Activated naive CD4-positive, alpha-beta T cell treated with anti-CD3 and anti-CD28 coated beads for 36 hours (primary cell): ENCODE measurements around the gene LRRFIP1. TPM values are rescaled to one million over a fixed set of nuclear protein-coding genes. Genes with fewer than 3 reads are reported as not detected.
"Not testable (repeated sequence)": the region's sequence is repeated elsewhere in the genome, so short reads cannot be mapped to it uniquely, and the experiment has no call there.

Experiments
- CTCF ChIA-PET: fragments of 350-600 bp; sonication (Branson Sonifier 250); formaldehyde crosslinking; loops from one replicate; lab custom pipeline; 2021; ENCODE audit warnings: antibody characterized with exemption; lab: Charles Lee
- DNase-seq: peaks from one replicate; pipeline ENCODE4 v3.0.0-alpha.2; 2020
- H3K27ac Mint-ChIP-seq: one replicate; pipeline ENCODE4 v1.8.0; 2021; ENCODE audit warnings: mild to moderate bottlenecking, mixed read lengths
- H3K27me3 Mint-ChIP-seq: one replicate; pipeline ENCODE4 v1.8.0; 2021; ENCODE audit warnings: low read depth, mixed read lengths
- H3K36me3 Mint-ChIP-seq: one replicate; pipeline ENCODE4 v1.8.0; 2021; ENCODE audit warnings: low read depth, mixed read lengths
- H3K4me1 Mint-ChIP-seq: one replicate; pipeline ENCODE4 v1.8.0; 2021; ENCODE audit warnings: low read depth, mixed read lengths
- H3K4me3 Mint-ChIP-seq: one replicate; pipeline ENCODE4 v1.8.0; 2021; ENCODE audit warnings: mild to moderate bottlenecking, moderate library complexity, mixed read lengths
- H3K9me3 Mint-ChIP-seq: one replicate; pipeline ENCODE4 v1.8.0; 2021; ENCODE audit warnings: mixed read lengths
- intact Hi-C: fragments of 100-400 bp; cut with micrococcal nuclease; formaldehyde crosslinking; loops from one replicate; pipeline ENCODE4 v1.15.1; 2023
- total RNA-seq, 2 experiments: library from RNA; stranded (reverse); gene quantifications; one replicate each; pipeline ENCODE4 v1.2.3, GENCODE V29; 2021

The LRRFIP1 gene
- total RNA-seq, 2 experiments from 2014 or later, result 154 to 155 TPM

DNA sequence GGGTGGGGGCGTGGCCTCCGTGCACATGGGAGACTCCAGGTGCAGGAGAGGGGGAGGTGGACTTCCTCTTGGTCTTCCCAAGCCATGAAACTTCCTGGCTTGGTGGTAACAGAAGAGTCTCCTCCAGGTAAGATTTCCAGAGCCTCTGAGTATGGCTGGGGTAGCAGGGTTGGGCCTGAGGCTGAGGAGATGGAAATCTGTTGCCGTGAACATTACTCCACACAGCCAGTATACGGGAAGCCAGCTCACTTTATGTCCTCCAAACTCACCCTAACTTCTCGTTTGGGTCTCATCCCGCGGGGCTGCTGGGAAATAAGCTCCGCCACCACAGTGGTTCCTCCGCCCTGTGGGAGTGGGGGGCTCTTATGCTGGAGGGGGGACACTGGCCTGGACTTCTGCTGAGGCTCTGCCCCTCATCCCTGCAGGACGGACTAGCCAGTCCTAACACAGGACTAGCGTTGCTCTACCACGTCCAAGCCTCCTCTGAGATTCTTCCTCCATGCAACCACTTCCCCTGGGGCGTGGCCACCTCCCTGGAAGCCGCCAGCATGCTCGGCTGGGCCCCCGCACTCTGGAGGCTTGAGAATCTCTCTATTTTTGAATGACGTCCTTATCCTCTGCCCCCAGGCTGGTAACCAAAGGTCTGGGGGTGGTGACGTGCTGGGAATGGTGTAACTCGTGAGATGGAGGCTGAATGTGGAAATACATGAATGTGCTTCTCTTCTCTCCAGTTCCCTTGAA, 36.1 kb upstream of the LRRFIP1 start:
- no peak overlapping the region for H3K27ac Mint-ChIP-seq
- intact Hi-C loops, result no loop called here
- peak; percentile 23 for DNase-seq
- H3K9me3 Mint-ChIP-seq, result no peaks in the 10 kb centered on the region
- CTCF ChIA-PET, result interaction anchor here (1.3 kb wide), 1 partner anchor 10 kb away, joined by 3 read pairs; no protein-coding TSS in a partner anchor
- peak overlapping the region; percentile 21 for H3K4me3 Mint-ChIP-seq
- no peaks in the 10 kb centered on the region for H3K27me3 Mint-ChIP-seq
- H3K36me3 Mint-ChIP-seq, result no peaks in the 10 kb centered on the region
- peaks cover 10% of the 10 kb centered on the region for H3K4me1 Mint-ChIP-seq

GRCh38 chr2:237592425-237592980, 34.9 kb upstream of the LRRFIP1 start:
- H3K36me3 Mint-ChIP-seq, result no peaks in the 10 kb centered on the region
- no peak for DNase-seq
- no peaks in the 10 kb centered on the region for H3K9me3 Mint-ChIP-seq
- intact Hi-C loops, result no loop called here
- no peaks in the 10 kb centered on the region for H3K27me3 Mint-ChIP-seq
- H3K27ac Mint-ChIP-seq, result no peak overlapping the region
- no peak overlapping the region for H3K4me3 Mint-ChIP-seq
- peaks cover 10% of the 10 kb centered on the region for H3K4me1 Mint-ChIP-seq
- CTCF ChIA-PET, result interaction anchor here (0.6 to 0.7 kb wide), 2 partner anchors 53 to 265 kb away, joined by 4 to 6 read pairs; no protein-coding TSS in a partner anchor

GRCh38 chr2:237593036-237593435, 34.4 kb upstream of the LRRFIP1 start:
- intact Hi-C loops, result no loop called here
- H3K27ac Mint-ChIP-seq, result no peak overlapping the region
- CTCF ChIA-PET, result interaction anchor here (0.6 to 1.0 kb wide), 2 partner anchors 22 to 265 kb away, joined by 4 to 6 read pairs; no protein-coding TSS in a partner anchor
- H3K9me3 Mint-ChIP-seq, result no peaks in the 10 kb centered on the region
- H3K36me3 Mint-ChIP-seq, result no peaks in the 10 kb centered on the region
- no peaks in the 10 kb centered on the region for H3K27me3 Mint-ChIP-seq
- no peak for DNase-seq
- peaks cover 10% of the 10 kb centered on the region for H3K4me1 Mint-ChIP-seq
- H3K4me3 Mint-ChIP-seq, result no peak overlapping the region

GRCh38 chr2:237593596-237594320, 33.6 kb upstream of the LRRFIP1 start:
- Mint-ChIP-seq H3K27me3 (no peaks in the 10 kb centered on the region), H3K36me3 (no peaks in the 10 kb centered on the region), H3K9me3 (no peaks in the 10 kb centered on the region), H3K4me3 (no peak overlapping the region), H3K4me1 (peaks cover 14% of the 10 kb centered on the region), H3K27ac (no peak overlapping the region)
- DNase-seq, result no peak
- CTCF ChIA-PET, result interaction anchor here (1.0 kb wide), 1 partner anchor 22 kb away, joined by 4 read pairs; no protein-coding TSS in a partner anchor
- intact Hi-C loops, result no loop called here

DNA sequence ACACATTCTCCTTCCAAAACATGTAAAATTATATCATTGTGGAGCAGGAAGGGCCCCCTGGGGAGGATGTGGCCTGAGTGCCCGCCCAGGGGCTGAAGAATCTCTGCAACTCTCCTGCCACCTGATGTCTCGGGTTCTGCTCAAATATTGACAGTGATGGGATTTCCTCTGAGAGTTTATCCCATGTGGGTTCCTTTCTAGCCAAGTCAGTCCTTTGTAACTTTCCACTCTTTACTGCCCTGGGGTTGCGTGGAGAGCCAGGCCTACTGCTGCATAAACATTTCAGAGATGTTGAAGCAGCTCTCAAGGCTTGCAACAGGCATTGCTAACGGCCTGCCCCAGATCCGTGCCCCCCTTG, 32.9 kb upstream of the LRRFIP1 start:
- Mint-ChIP-seq H3K27me3 (no peaks in the 10 kb centered on the region), H3K4me3 (no peak overlapping the region), H3K4me1 (peaks cover 14% of the 10 kb centered on the region), H3K36me3 (no peaks in the 10 kb centered on the region), H3K27ac (no peak overlapping the region), H3K9me3 (no peaks in the 10 kb centered on the region)
- intact Hi-C loops, result no loop called here
- CTCF ChIA-PET, result interaction anchor here (0.6 kb wide), 1 partner anchor 45 kb away, joined by 3 read pairs; no protein-coding TSS in a partner anchor
- DNase-seq, result no peak

DNA sequence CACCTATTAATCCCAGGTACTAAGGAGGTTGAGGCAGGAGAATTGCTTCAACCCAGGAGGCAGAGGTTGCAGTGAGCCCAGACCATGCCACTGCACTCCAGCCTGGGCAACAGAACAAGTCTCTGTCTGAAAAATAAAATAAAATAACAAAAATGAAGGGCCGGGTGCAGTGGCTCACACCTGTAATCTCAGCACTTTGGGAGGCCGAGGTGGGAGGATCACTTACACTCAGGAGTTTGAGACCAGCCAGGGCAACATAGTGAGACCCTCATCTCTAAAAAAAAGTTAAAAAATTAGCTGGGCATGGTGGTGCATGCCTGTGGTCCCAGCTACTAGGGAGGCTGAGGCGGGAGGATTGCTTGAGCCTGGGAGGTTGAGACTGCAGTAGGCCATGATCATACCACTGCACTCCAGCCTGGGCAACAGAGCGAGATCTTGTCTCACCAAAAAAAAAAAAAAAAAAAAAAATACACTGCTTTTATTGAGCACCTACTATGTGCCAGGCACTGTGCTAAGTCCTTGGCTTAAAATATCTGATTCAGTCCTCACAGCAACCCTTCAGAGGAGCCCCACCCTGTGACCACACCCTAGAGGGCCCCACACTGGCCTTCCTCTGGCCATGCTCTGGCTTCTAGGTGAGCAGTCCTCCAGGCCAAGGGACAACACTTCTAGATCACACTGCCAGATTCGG, 31.4 kb upstream of the LRRFIP1 start:
- intact Hi-C loops, H3K27ac Mint-ChIP-seq, DNase-seq, H3K9me3 Mint-ChIP-seq, CTCF ChIA-PET, H3K36me3 Mint-ChIP-seq, H3K27me3 Mint-ChIP-seq, H3K4me3 Mint-ChIP-seq: not testable (repeated sequence)
- H3K4me1 Mint-ChIP-seq, result peaks cover 11% of the 10 kb centered on the region

DNA sequence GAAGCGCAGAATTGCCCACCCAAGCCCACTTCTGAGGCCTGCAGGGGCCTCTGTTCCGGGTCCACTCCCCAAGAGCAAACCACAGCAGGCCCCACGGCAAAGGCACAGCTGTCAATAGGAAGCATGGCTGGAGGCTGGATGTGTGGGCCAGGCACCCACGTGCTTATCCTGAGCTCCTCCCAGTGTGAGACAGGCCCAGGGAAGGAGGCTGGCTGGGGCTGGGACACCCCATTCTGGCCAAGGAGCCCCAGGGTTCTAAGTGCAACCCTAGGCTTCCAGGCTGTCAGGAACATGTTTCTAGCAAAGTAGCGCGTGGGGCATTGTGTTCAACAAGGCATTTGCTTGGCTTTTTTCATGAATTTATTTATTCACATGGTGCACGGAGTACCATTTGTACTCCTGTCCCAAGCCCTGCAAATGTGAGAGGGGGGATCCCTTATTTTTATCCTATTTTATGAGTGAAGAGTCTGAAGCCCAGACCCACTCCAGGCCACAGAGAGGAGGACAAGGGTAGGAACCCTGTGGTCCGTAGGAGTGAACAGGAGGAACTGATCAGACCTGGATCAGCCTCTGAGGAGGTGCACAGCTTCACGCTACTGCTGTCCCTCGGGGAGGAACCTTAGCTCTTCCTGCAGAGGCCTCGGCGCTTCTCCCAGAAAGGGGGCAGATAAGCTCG, 30.7 kb upstream of the LRRFIP1 start:
- Mint-ChIP-seq H3K9me3 (no peaks in the 10 kb centered on the region), H3K36me3 (no peaks in the 10 kb centered on the region), H3K27ac (no peak overlapping the region), H3K27me3 (no peaks in the 10 kb centered on the region), H3K4me1 (peaks cover 5% of the 10 kb centered on the region), H3K4me3 (no peak overlapping the region)
- intact Hi-C loops, result no loop called here
- CTCF ChIA-PET, result no interaction called here
- DNase-seq, result no peak

GRCh38 chr2:237597196-237598145, 29.9 kb upstream of the LRRFIP1 start:
- DNase-seq, result no peak
- no peaks in the 10 kb centered on the region for H3K9me3 Mint-ChIP-seq
- H3K27ac Mint-ChIP-seq, result peak overlapping the region; percentile 19
- no peaks in the 10 kb centered on the region for H3K27me3 Mint-ChIP-seq
- H3K36me3 Mint-ChIP-seq, result no peaks in the 10 kb centered on the region
- intact Hi-C loops, result no loop called here
- H3K4me3 Mint-ChIP-seq, result no peak overlapping the region
- CTCF ChIA-PET, result no interaction called here
- peaks cover 4% of the 10 kb centered on the region for H3K4me1 Mint-ChIP-seq

- H3K27ac Mint-ChIP-seq, result no peak overlapping the region
- CTCF ChIA-PET, result no interaction called here
- no peaks in the 10 kb centered on the region for H3K27me3 Mint-ChIP-seq
- H3K9me3 Mint-ChIP-seq, result no peaks in the 10 kb centered on the region
- peaks cover 15% of the 10 kb centered on the region for H3K4me1 Mint-ChIP-seq
- H3K4me3 Mint-ChIP-seq, result no peak overlapping the region
- no peaks in the 10 kb centered on the region for H3K36me3 Mint-ChIP-seq
- DNase-seq, result no peak
- intact Hi-C loops, result no loop called here
Measured at GRCh38 chr2:237598468-237599208, 28.7 kb upstream of the LRRFIP1 start.

GRCh38 chr2:237599465-237600110, 27.8 kb upstream of the LRRFIP1 start:
- no peak for DNase-seq
- intact Hi-C loops, result no loop called here
- Mint-ChIP-seq H3K4me1 (peaks cover 19% of the 10 kb centered on the region), H3K9me3 (no peaks in the 10 kb centered on the region), H3K4me3 (no peak overlapping the region), H3K36me3 (no peaks in the 10 kb centered on the region), H3K27me3 (no peaks in the 10 kb centered on the region), H3K27ac (no peak overlapping the region)
- CTCF ChIA-PET, result no interaction called here
